ENCODE results near the gene PARP4. TPM values are rescaled to one million over a fixed set of nuclear protein-coding genes. Genes with fewer than 3 reads are reported as not detected.
"Not testable (repeated sequence)": the region's sequence is repeated elsewhere in the genome, so short reads cannot be mapped to it uniquely, and the experiment has no call there.

Gene PARP4
- total and polyA plus RNA-seq, 2 donors (not counting 1 experiment from before 2014, with no cell fraction given), result 41.2 to 41.8 TPM

GRCh38 chr13:24511019-24511815 lies 1.4 kb downstream of the PARP4 start:
- H2AFZ ChIP-seq (ENCODE audit: low read length), result no peak overlapping the region
- peaks cover 51% of the 10 kb centered on the region for H3K79me2 ChIP-seq (ENCODE audit: control insufficient read depth, insufficient read depth, low read length)
- H3K9ac ChIP-seq (ENCODE audit: insufficient read depth, low read length), result peak overlapping the region; percentile 26
- H3K4me1 ChIP-seq (ENCODE audit: control insufficient read depth, extremely low read depth, insufficient read depth, low read length), result peaks cover 3% of the 10 kb centered on the region
- peak; percentile 79 to 97 for DNase-seq (ENCODE audit: low read depth in 2 of 2)
- H4K20me1 ChIP-seq (ENCODE audit: control insufficient read depth, extremely low read depth, insufficient read depth, low read length), result no peaks in the 10 kb centered on the region
- H3K9me3 ChIP-seq (ENCODE audit: control insufficient read depth, insufficient read depth, low read depth, low read length), result no peaks in the 10 kb centered on the region
- no peak for TF ChIP-seq CTCF (conservative IDR thresholded peaks at IDR 0.05 in 1 of 2, IDR thresholded peaks at IDR 0.05 in 1 of 2; ENCODE audit: low read depth in 1 of 2, low read length in 2 of 2)
- TF ChIP-seq EZH2 (IDR thresholded peaks at IDR 0.05; ENCODE audit: low read length, missing control alignments), result no peak
- H3K4me2 ChIP-seq (ENCODE audit: extremely low read depth, insufficient read depth, low read length), result peak overlapping the region; percentile 75
- H3K27me3 ChIP-seq (ENCODE audit: control insufficient read depth, insufficient read depth, low read length), result no peaks in the 10 kb centered on the region
- peak overlapping the region; percentile 87 to 91 (median 90) for H3K4me3 ChIP-seq (replicated peaks in 1 of 4; ENCODE audit: control extremely low read depth in 1 of 4, insufficient read depth in 1 of 4, low read depth in 3 of 4, low read length in 4 of 4)
- H3K27ac ChIP-seq (ENCODE audit: insufficient read depth, low read length), result peak overlapping the region; percentile 92
- H3K36me3 ChIP-seq (ENCODE audit: control insufficient read depth, insufficient read depth, low read length), result no peaks in the 10 kb centered on the region

GRCh38 chr13:24506698-24507335 lies 5.8 kb downstream of the PARP4 start:
- DNase-seq (ENCODE audit: low read depth in 2 of 2), result no peak
- H3K4me1 ChIP-seq (ENCODE audit: control insufficient read depth, extremely low read depth, insufficient read depth, low read length), result peaks cover 9% of the 10 kb centered on the region
- no peak overlapping the region for H3K27ac ChIP-seq (ENCODE audit: insufficient read depth, low read length)
- no peak overlapping the region for H3K4me2 ChIP-seq (ENCODE audit: extremely low read depth, insufficient read depth, low read length)
- no peak overlapping the region for H3K4me3 ChIP-seq (replicated peaks in 1 of 4; ENCODE audit: control extremely low read depth in 1 of 4, insufficient read depth in 1 of 4, low read depth in 3 of 4, low read length in 4 of 4)
- peaks cover 73% of the 10 kb centered on the region for H3K79me2 ChIP-seq (ENCODE audit: control insufficient read depth, insufficient read depth, low read length)
- no peaks in the 10 kb centered on the region for H3K36me3 ChIP-seq (ENCODE audit: control insufficient read depth, insufficient read depth, low read length)
- H3K27me3 ChIP-seq (ENCODE audit: control insufficient read depth, insufficient read depth, low read length), result no peaks in the 10 kb centered on the region
- no peak overlapping the region for H2AFZ ChIP-seq (ENCODE audit: low read length)
- H3K9me3 ChIP-seq (ENCODE audit: control insufficient read depth, insufficient read depth, low read depth, low read length), result no peaks in the 10 kb centered on the region
- H4K20me1 ChIP-seq (ENCODE audit: control insufficient read depth, extremely low read depth, insufficient read depth, low read length), result no peaks in the 10 kb centered on the region
- no peak for TF ChIP-seq CTCF (conservative IDR thresholded peaks at IDR 0.05 in 1 of 2, IDR thresholded peaks at IDR 0.05 in 1 of 2; ENCODE audit: low read depth in 1 of 2, low read length in 2 of 2)
- TF ChIP-seq EZH2 (IDR thresholded peaks at IDR 0.05; ENCODE audit: low read length, missing control alignments), result no peak
- H3K9ac ChIP-seq (ENCODE audit: insufficient read depth, low read length), result no peak overlapping the region

GRCh38 chr13:24506283-24506682 lies 6.3 kb downstream of the PARP4 start:
- H3K4me3 ChIP-seq (replicated peaks in 1 of 4; ENCODE audit: control extremely low read depth in 1 of 4, insufficient read depth in 1 of 4, low read depth in 3 of 4, low read length in 4 of 4); H3K9me3 ChIP-seq (ENCODE audit: control insufficient read depth, insufficient read depth, low read depth, low read length); H3K4me2 ChIP-seq (ENCODE audit: extremely low read depth, insufficient read depth, low read length); H2AFZ ChIP-seq (ENCODE audit: low read length); DNase-seq (ENCODE audit: low read depth in 2 of 2); H3K27me3 ChIP-seq (ENCODE audit: control insufficient read depth, insufficient read depth, low read length); H4K20me1 ChIP-seq (ENCODE audit: control insufficient read depth, extremely low read depth, insufficient read depth, low read length); H3K27ac ChIP-seq (ENCODE audit: insufficient read depth, low read length); H3K4me1 ChIP-seq (ENCODE audit: control insufficient read depth, extremely low read depth, insufficient read depth, low read length); H3K36me3 ChIP-seq (ENCODE audit: control insufficient read depth, insufficient read depth, low read length); H3K9ac ChIP-seq (ENCODE audit: insufficient read depth, low read length): not testable (repeated sequence)
- peaks cover 70% of the 10 kb centered on the region for H3K79me2 ChIP-seq (ENCODE audit: control insufficient read depth, insufficient read depth, low read length)

Data from fibroblast of lung (primary cell).